Hepatocyte (in vitro differentiated cells): Measurements from ENCODE around the gene ABI3BP. TPM values are rescaled to one million over a fixed set of nuclear protein-coding genes. Genes with fewer than 3 reads are reported as not detected.

Experiments used
- DNase-seq: peaks from one replicate; pipeline ENCODE4 v3.0.0-alpha.2; 2016; ENCODE audit warnings: low spot score
- H2AFZ ChIP-seq: fragments of 200-600 bp; sonication (generic); 2 replicates; pipeline ENCODE4 v1.6.0; 2016; ENCODE audit warnings: antibody characterized with exemption, mild to moderate bottlenecking
- H3K27ac ChIP-seq: fragments of 200-600 bp; sonication (generic); 2 replicates; pipeline ENCODE4 v1.5.1; 2016; ENCODE audit warnings: mild to moderate bottlenecking
- H3K27me3 ChIP-seq: fragments of 200-600 bp; sonication (generic); 2 replicates; pipeline ENCODE4 v1.6.1; 2016
- H3K36me3 ChIP-seq: fragments of 200-600 bp; sonication (generic); replicated peaks from 2 replicates; pipeline ENCODE4 v1.5.1; 2016; ENCODE audit warnings: low read depth; ENCODE audit not compliant: insufficient read depth
- H3K4me1 ChIP-seq: fragments of 200-600 bp; sonication (generic); 2 replicates; pipeline ENCODE4 v1.5.1; 2016; ENCODE audit warnings: mild to moderate bottlenecking, moderate library complexity; ENCODE audit not compliant: insufficient read depth
- H3K4me2 ChIP-seq: fragments of 200-600 bp; sonication (generic); 2 replicates; pipeline ENCODE4 v1.6.0; 2016
- H3K4me3 ChIP-seq: fragments of 200-600 bp; sonication (generic); 2 replicates; pipeline ENCODE4 v1.5.1; 2016; ENCODE audit warnings: mild to moderate bottlenecking
- H3K79me2 ChIP-seq: fragments of 200-600 bp; sonication (generic); 2 replicates; pipeline ENCODE4 v1.6.0; 2017; ENCODE audit warnings: mild to moderate bottlenecking
- H3K9me2 ChIP-seq: fragments of 200-600 bp; sonication (generic); replicated peaks from 2 replicates; pipeline ENCODE4 v1.6.0; 2017; ENCODE audit warnings: mild to moderate bottlenecking; ENCODE audit not compliant: insufficient read depth
- H3K9me3 ChIP-seq: fragments of 200-600 bp; sonication (generic); 2 replicates; pipeline ENCODE4 v1.5.1; 2016; ENCODE audit warnings: low read depth, mild to moderate bottlenecking
- H4K20me1 ChIP-seq: fragments of 200-600 bp; sonication (generic); 2 replicates; pipeline ENCODE4 v1.6.0; 2016; ENCODE audit warnings: mild to moderate bottlenecking; ENCODE audit not compliant: insufficient read depth, poor library complexity, severe bottlenecking
- EZH2 ChIP-seq: fragments of 200-600 bp; sonication (generic); IDR thresholded peaks from 2 replicates; pipeline ENCODE4 v1.6.1; 2016; ENCODE audit warnings: antibody characterized with exemption, mild to moderate bottlenecking, borderline replicate concordance
- EZH2phosphoT487 ChIP-seq: fragments of 200-600 bp; sonication (generic); IDR thresholded peaks from one replicate; pipeline ENCODE4 v1.6.1; 2018; ENCODE audit warnings: antibody characterized with exemption, mild to moderate bottlenecking, low read depth, moderate library complexity; ENCODE audit not compliant: unreplicated experiment, severe bottlenecking
- WGBS: methylation state at CpG from one replicate; pipeline ENCODE4 v1.1.6; 2016; ENCODE audit warnings: low lambda C conversion rate; ENCODE audit errors: missing lambda C conversion rate; 5-methylcytosine and 5-hydroxymethylcytosine counted together
- polyA plus RNA-seq: library from polyadenylated mRNA; unstranded; fragments of >200 nt; fragmentation: Nextera tagmentation; extraction: Ambion mirVana; gene quantifications from 2 replicates; pipeline ENCODE4 v1.2.1, GENCODE V29; 2016
- total RNA-seq: library from RNA; depleted of rRNA; stranded (reverse); fragments of >200 nt; gene quantifications from 2 replicates; pipeline ENCODE4 v1.2.3, GENCODE V29; 2014
- TF ChIP-seq, protein P1 (sequence below): fragments of 200-600 bp; sonication (generic); IDR thresholded peaks from 2 replicates; pipeline ENCODE4 v1.5.1; 2016; ENCODE audit warnings: antibody characterized with exemption, mild to moderate bottlenecking; ENCODE audit not compliant: poor library complexity

Gene ABI3BP
- total and polyA plus RNA-seq, 2 experiments from 2014 or later = 10.4 to 18.6 TPM

DNA sequence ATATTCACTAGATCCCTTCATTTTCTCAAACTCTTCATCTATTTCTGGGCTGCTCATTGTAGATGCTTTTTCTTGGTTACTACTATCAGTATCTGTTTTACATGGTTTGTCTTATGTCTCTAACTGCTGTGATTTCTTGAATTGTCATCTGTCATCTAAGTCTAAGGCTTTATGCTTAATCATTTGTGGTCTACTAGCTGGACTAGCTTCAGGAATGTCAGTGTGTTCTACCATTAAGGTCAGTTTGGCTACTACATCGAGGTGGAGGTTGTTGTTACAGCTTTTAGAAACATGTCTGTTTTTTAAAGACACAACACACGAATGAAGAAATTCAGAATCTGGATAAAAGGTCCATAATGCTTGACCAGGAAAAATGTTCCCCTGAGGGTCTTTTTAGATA is 82.2 kb downstream of the ABI3BP start:
- Histone ChIP-seq H3K27me3 (no peaks in the 10 kb centered on the region), H3K79me2 (no peaks in the 10 kb centered on the region), H3K9me2 (no peaks in the 10 kb centered on the region), H3K4me3 (no peak overlapping the region), H3K27ac (no peak overlapping the region), H2AFZ (no peak overlapping the region), H3K4me2 (no peak overlapping the region), H3K9me3 (no peaks in the 10 kb centered on the region), H3K4me1 (no peaks in the 10 kb centered on the region), H3K36me3 (no peaks in the 10 kb centered on the region), H4K20me1 (no peaks in the 10 kb centered on the region)
- TF ChIP-seq, protein P1, sequence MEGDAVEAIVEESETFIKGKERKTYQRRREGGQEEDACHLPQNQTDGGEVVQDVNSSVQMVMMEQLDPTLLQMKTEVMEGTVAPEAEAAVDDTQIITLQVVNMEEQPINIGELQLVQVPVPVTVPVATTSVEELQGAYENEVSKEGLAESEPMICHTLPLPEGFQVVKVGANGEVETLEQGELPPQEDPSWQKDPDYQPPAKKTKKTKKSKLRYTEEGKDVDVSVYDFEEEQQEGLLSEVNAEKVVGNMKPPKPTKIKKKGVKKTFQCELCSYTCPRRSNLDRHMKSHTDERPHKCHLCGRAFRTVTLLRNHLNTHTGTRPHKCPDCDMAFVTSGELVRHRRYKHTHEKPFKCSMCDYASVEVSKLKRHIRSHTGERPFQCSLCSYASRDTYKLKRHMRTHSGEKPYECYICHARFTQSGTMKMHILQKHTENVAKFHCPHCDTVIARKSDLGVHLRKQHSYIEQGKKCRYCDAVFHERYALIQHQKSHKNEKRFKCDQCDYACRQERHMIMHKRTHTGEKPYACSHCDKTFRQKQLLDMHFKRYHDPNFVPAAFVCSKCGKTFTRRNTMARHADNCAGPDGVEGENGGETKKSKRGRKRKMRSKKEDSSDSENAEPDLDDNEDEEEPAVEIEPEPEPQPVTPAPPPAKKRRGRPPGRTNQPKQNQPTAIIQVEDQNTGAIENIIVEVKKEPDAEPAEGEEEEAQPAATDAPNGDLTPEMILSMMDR = no peak
- 72% methylated on average over 2 of the region's 2 CpGs for WGBS
- DNase-seq = no peak

DNA sequence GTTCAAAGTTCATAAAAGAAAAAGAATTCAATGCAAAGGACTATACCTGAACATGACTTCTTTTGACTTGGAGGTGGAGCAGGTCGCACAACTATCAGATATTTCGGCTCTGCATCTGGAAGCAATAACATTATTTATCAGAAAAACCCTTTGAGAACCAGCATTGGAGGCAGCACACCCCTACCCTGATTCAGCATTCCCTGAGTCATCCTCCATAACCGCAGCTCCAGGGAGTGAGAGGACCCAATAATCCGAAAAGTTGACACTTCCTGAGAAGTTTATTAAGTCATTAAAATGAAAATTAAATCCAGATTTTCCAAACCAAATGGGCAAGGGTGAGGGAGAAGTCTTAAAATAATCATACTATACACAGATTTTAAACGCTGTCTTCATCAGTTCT is 90.6 kb downstream of the ABI3BP start:
- no peak for TF ChIP-seq EZH2
- TF ChIP-seq EZH2phosphoT487 = no peak
- TF ChIP-seq, protein P1 = no peak
- WGBS = 64% methylated on average over 5 of the region's 5 CpGs
- H4K20me1 ChIP-seq = no peaks in the 10 kb centered on the region
- H2AFZ ChIP-seq = no peak overlapping the region
- no peaks in the 10 kb centered on the region for H3K9me2 ChIP-seq
- H3K9me3 ChIP-seq = no peaks in the 10 kb centered on the region
- no peaks in the 10 kb centered on the region for H3K27me3 ChIP-seq
- no peak for DNase-seq
- no peak overlapping the region for H3K4me2 ChIP-seq
- H3K36me3 ChIP-seq = no peaks in the 10 kb centered on the region
- no peak overlapping the region for H3K4me3 ChIP-seq
- H3K27ac ChIP-seq = no peak overlapping the region
- H3K4me1 ChIP-seq = no peaks in the 10 kb centered on the region
- H3K79me2 ChIP-seq = no peaks in the 10 kb centered on the region

DNA sequence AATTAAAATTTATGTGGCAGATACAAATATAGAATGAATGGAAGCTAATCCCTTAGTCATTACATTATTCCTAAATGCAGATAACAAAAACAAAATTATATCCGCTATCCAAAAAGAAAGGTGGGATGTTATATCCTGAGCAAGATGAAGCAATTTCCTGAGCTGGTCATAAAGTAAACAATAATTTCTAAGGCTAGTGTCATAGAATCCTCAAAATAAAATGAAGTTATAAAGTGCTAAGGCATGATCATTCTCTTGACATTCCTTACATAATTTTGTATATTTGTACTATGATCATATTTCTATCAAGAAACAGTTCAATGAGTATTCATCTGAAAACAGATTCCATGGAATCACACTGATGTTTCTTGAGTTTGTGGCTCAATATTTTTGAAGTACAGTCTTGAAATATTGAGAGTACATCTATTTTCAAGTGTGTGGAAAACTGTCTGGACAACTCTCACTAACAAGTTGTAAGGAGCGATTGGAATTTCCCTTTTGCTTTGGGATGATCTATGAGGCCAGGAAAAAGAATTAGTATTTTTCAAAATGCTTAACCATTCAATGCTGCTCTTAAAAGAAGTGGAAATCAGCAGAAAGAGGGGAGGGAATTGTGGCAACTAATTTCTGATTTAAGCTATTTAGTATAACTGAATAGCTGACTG is 92.4 kb downstream of the ABI3BP start:
- H3K4me2 ChIP-seq = no peak overlapping the region
- H3K79me2 ChIP-seq = no peaks in the 10 kb centered on the region
- TF ChIP-seq, protein P1 = no peak
- TF ChIP-seq EZH2phosphoT487 (no peak), EZH2 (no peak)
- no peak overlapping the region for H3K4me3 ChIP-seq
- H3K9me2 ChIP-seq = no peaks in the 10 kb centered on the region
- no peak overlapping the region for H3K27ac ChIP-seq
- no peaks in the 10 kb centered on the region for H3K36me3 ChIP-seq
- DNase-seq = no peak
- H3K4me1 ChIP-seq = no peaks in the 10 kb centered on the region
- no peaks in the 10 kb centered on the region for H4K20me1 ChIP-seq
- no peaks in the 10 kb centered on the region for H3K9me3 ChIP-seq
- 97% methylated on average over 2 of the region's 2 CpGs for WGBS
- no peaks in the 10 kb centered on the region for H3K27me3 ChIP-seq
- H2AFZ ChIP-seq = no peak overlapping the region
